Measurements from ENCODE around the gene GATA5. TPM values are rescaled to one million over a fixed set of nuclear protein-coding genes. Genes with fewer than 3 reads are reported as not detected.

Gene GATA5
- polyA plus RNA-seq, 1 experiment, result not detected

GRCh38 chr20:62508641-62509051 is 32.9 kb upstream of the GATA5 start:
- TF ChIP-seq, protein P1, sequence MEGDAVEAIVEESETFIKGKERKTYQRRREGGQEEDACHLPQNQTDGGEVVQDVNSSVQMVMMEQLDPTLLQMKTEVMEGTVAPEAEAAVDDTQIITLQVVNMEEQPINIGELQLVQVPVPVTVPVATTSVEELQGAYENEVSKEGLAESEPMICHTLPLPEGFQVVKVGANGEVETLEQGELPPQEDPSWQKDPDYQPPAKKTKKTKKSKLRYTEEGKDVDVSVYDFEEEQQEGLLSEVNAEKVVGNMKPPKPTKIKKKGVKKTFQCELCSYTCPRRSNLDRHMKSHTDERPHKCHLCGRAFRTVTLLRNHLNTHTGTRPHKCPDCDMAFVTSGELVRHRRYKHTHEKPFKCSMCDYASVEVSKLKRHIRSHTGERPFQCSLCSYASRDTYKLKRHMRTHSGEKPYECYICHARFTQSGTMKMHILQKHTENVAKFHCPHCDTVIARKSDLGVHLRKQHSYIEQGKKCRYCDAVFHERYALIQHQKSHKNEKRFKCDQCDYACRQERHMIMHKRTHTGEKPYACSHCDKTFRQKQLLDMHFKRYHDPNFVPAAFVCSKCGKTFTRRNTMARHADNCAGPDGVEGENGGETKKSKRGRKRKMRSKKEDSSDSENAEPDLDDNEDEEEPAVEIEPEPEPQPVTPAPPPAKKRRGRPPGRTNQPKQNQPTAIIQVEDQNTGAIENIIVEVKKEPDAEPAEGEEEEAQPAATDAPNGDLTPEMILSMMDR (IDR thresholded peaks at IDR 0.05; ENCODE audit: low read depth, low read length), result no peak
- Histone ChIP-seq H3K27me3 (ENCODE audit: control insufficient read depth, insufficient read depth, low read length) (peaks cover 15% of the 10 kb centered on the region), H3K27ac (ENCODE audit: low read depth, low read length) (no peak overlapping the region), H3K9me3 (ENCODE audit: control insufficient read depth, insufficient read depth, low read length) (no peaks in the 10 kb centered on the region; the same call in 1 of the 2 replicates), H3K4me3 (ENCODE audit: low read depth, low read length) (no peak overlapping the region)
- DNase-seq (ENCODE audit: low read depth, low spot score), result no peak
- ChIA-PET CTCF (interaction anchor here (1.4 kb wide), 1 partner anchor 12 kb away, joined by 4 read pairs; no protein-coding TSS in a partner anchor), POLR2A (no interaction called here)

- DNase-seq (ENCODE audit: low read depth, low spot score), result no peak
- H3K27me3 ChIP-seq (ENCODE audit: control insufficient read depth, insufficient read depth, low read length), result peaks cover 11% of the 10 kb centered on the region
- H3K4me3 ChIP-seq (ENCODE audit: low read depth, low read length), result no peak overlapping the region
- H3K27ac ChIP-seq (ENCODE audit: low read depth, low read length), result no peak overlapping the region
- no peaks in the 10 kb centered on the region; the same call in 1 of the 2 replicates for H3K9me3 ChIP-seq (ENCODE audit: control insufficient read depth, insufficient read depth, low read length)
- POLR2A ChIA-PET, result no interaction called here
- TF ChIP-seq, protein P1 (IDR thresholded peaks at IDR 0.05; ENCODE audit: low read depth, low read length), result no peak
- CTCF ChIA-PET, result interaction anchor here (1.4 kb wide), 1 partner anchor 11 kb away, joined by 4 read pairs; no protein-coding TSS in a partner anchor
These were observed 32.3 kb upstream of the GATA5 start for GRCh38 chr20:62507991-62508640.

- Histone ChIP-seq H3K4me3 (ENCODE audit: low read depth, low read length) (no peak overlapping the region), H3K27ac (ENCODE audit: low read depth, low read length) (no peak overlapping the region), H3K9me3 (ENCODE audit: control insufficient read depth, insufficient read depth, low read length) (no peaks in the 10 kb centered on the region; the same call in 1 of the 2 replicates), H3K27me3 (ENCODE audit: control insufficient read depth, insufficient read depth, low read length) (peaks cover 7% of the 10 kb centered on the region)
- CTCF ChIA-PET, result no interaction called here
- no peak for DNase-seq (ENCODE audit: low read depth, low spot score)
- POLR2A ChIA-PET, result no interaction called here
- TF ChIP-seq, protein P1 (IDR thresholded peaks at IDR 0.05; ENCODE audit: low read depth, low read length), result no peak
These were observed 31.5 kb upstream of the GATA5 start for GRCh38 chr20:62507323-62507722.

- H3K4me3 ChIP-seq (ENCODE audit: low read depth, low read length), result no peak overlapping the region
- ChIA-PET POLR2A (no interaction called here), CTCF (no interaction called here)
- TF ChIP-seq, protein P1 (IDR thresholded peaks at IDR 0.05; ENCODE audit: low read depth, low read length), result no peak
- H3K27ac ChIP-seq (ENCODE audit: low read depth, low read length), result no peak overlapping the region
- H3K9me3 ChIP-seq (ENCODE audit: control insufficient read depth, insufficient read depth, low read length), result no peaks in the 10 kb centered on the region; the same call in 1 of the 2 replicates
- H3K27me3 ChIP-seq (ENCODE audit: control insufficient read depth, insufficient read depth, low read length), result peaks cover 5% of the 10 kb centered on the region
- DNase-seq (ENCODE audit: low read depth, low spot score), result no peak
These were observed 31.0 kb upstream of the GATA5 start for GRCh38 chr20:62506791-62507190.

DNA sequence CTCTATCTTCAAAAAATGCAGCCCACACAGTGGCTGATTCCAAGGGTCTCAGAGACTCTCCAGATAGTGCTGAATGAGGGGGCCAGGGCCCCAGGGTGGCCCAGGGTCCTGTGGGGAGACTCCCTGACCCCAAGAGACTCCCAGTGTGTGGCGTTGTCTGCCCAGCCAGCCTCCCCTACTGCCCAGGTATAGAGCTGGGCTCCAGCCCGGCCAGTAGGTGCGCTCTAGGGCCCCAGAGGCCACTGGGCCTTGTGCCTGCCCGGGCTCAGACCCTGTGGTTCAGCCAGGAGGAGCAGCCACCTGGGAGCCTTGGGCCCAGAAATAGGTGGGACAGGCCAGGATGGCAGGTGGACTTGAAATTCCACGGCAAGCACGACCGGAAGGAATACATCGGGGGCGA is 30.3 kb upstream of the GATA5 start:
- Histone ChIP-seq H3K27ac (ENCODE audit: low read depth, low read length) (no peak overlapping the region), H3K4me3 (ENCODE audit: low read depth, low read length) (no peak overlapping the region), H3K27me3 (ENCODE audit: control insufficient read depth, insufficient read depth, low read length) (peaks cover 3% of the 10 kb centered on the region), H3K9me3 (ENCODE audit: control insufficient read depth, insufficient read depth, low read length) (no peaks in the 10 kb centered on the region; the same call in 1 of the 2 replicates)
- ChIA-PET CTCF (no interaction called here), POLR2A (no interaction called here)
- TF ChIP-seq, protein P1 (IDR thresholded peaks at IDR 0.05; ENCODE audit: low read depth, low read length), result no peak
- DNase-seq (ENCODE audit: low read depth, low spot score), result no peak
